ENCODE data around the gene CDHR3. TPM values are rescaled to one million over a fixed set of nuclear protein-coding genes. Genes with fewer than 3 reads are reported as not detected.
A peak's percentile ranks its signal among the peaks of the same experiment; 100 is the strongest.

CDHR3 gene
- total RNA-seq, 1 experiment from 2014 or later: 3.3 TPM

DNA sequence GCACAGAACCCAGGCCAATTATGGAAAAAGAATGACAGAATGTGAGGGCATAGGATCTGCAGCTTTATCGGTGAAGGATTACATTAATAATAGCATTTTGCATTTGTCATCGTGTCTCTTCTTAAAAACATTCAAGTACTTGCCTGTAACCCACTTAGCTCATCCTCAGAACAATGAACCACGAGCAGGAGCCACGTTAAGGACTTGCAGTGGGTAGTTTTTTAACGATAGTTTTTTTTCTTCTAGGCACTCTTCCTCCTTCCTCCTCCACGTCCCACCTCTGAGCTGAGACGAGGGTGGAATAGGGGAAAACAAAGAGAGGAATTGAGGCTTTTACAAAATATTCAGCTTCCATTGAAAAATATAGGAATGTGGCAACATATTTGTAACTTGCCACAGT lies 27.1 kb downstream of the CDHR3 start:
- no peak overlapping the region for H2BK15ac ChIP-seq (ENCODE audit: low read depth, low read length)
- H3K18ac ChIP-seq (ENCODE audit: insufficient read length, low read depth, low read length): no peak overlapping the region
- no peak overlapping the region for H3K56ac ChIP-seq (ENCODE audit: insufficient read length, low read depth, low read length)
- H3K79me2 ChIP-seq (ENCODE audit: insufficient read depth, low read length): no peaks in the 10 kb centered on the region
- H2AFZ ChIP-seq (ENCODE audit: low read length): no peak overlapping the region
- H3K23ac ChIP-seq (ENCODE audit: insufficient read length, low read depth, low read length): no peak overlapping the region
- no peak overlapping the region for H3K4me2 ChIP-seq (ENCODE audit: insufficient read depth, insufficient read length, low read length)
- H3K27me3 ChIP-seq (ENCODE audit: insufficient read depth, low read length): no peaks in the 10 kb centered on the region
- H3K9ac ChIP-seq (ENCODE audit: extremely low read depth, insufficient read length, low read length): no peak overlapping the region
- Mint-ChIP-seq H3K4me1 (peaks cover 61 to 65% of the 10 kb centered on the region in 2 experiments), H3K27ac (peak overlapping the region in 1 of 3 experiments; percentile 85; a peak in 3 of 7 replicates), H3K27me3 (ENCODE audit: low read depth) (peaks cover 2% of the 10 kb centered on the region; the same call in 1 of the 2 replicates), H3K36me3 (ENCODE audit: insufficient read depth in 1 of 3, low read depth in 3 of 3) (no peaks in the 10 kb centered on the region), H3K4me3 (no peak overlapping the region), H3K9me3 (no peaks in the 10 kb centered on the region)
- no peak overlapping the region for H2BK5ac ChIP-seq (ENCODE audit: insufficient read length, low read length)
- H3K23me2 ChIP-seq (ENCODE audit: insufficient read length, low read depth, low read length, poor library complexity, severe bottlenecking): no peaks in the 10 kb centered on the region
- H2BK12ac ChIP-seq (ENCODE audit: insufficient read length, low read depth, low read length): no peak overlapping the region
- H2AK5ac ChIP-seq (ENCODE audit: insufficient read length, low read length): no peak overlapping the region
- H3K79me1 ChIP-seq (ENCODE audit: insufficient read depth, low read depth, low read length, poor library complexity, severe bottlenecking): no peaks in the 10 kb centered on the region
- no peak overlapping the region for H2BK120ac ChIP-seq (ENCODE audit: low read depth, low read length, poor library complexity, severe bottlenecking)
- H4K91ac ChIP-seq (ENCODE audit: insufficient read length, low read depth, low read length): no peak overlapping the region
- no peak overlapping the region for H2BK20ac ChIP-seq (ENCODE audit: low read depth, low read length, poor library complexity, severe bottlenecking)
- H3K27ac ChIP-seq (ENCODE audit: insufficient read length, low read depth, low read length): no peak overlapping the region
- no peak overlapping the region for H3K14ac ChIP-seq (ENCODE audit: insufficient read depth, low read length)
- H3K9me3 ChIP-seq (ENCODE audit: control insufficient read depth, low read depth, low read length): no peaks in the 10 kb centered on the region
- H4K20me1 ChIP-seq (ENCODE audit: control insufficient read depth, insufficient read depth, insufficient read length): no peaks in the 10 kb centered on the region
- no CpG with 5 or more reads among the region's 7 CpGs for WGBS (ENCODE audit: extremely low coverage, insufficient read length, low lambda C conversion rate)
- H4K5ac ChIP-seq (ENCODE audit: insufficient read length, low read depth, low read length): no peak overlapping the region
- no peak overlapping the region for H4K8ac ChIP-seq (replicated peaks; ENCODE audit: insufficient read length, low read depth, low read length)
- no peak for DNase-seq
- peaks cover 22% of the 10 kb centered on the region for H3K4me1 ChIP-seq (ENCODE audit: insufficient read depth, low read length)
- TF ChIP-seq, protein P1, sequence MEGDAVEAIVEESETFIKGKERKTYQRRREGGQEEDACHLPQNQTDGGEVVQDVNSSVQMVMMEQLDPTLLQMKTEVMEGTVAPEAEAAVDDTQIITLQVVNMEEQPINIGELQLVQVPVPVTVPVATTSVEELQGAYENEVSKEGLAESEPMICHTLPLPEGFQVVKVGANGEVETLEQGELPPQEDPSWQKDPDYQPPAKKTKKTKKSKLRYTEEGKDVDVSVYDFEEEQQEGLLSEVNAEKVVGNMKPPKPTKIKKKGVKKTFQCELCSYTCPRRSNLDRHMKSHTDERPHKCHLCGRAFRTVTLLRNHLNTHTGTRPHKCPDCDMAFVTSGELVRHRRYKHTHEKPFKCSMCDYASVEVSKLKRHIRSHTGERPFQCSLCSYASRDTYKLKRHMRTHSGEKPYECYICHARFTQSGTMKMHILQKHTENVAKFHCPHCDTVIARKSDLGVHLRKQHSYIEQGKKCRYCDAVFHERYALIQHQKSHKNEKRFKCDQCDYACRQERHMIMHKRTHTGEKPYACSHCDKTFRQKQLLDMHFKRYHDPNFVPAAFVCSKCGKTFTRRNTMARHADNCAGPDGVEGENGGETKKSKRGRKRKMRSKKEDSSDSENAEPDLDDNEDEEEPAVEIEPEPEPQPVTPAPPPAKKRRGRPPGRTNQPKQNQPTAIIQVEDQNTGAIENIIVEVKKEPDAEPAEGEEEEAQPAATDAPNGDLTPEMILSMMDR (conservative IDR thresholded peaks at IDR 0.05): no peak
- H3T11ph ChIP-seq (ENCODE audit: low read length): no peak overlapping the region
- H3K4ac ChIP-seq (ENCODE audit: low read depth, low read length): no peak overlapping the region

Data from H9 (cell line).